Measurements from ENCODE around the gene HPCA.

The HPCA gene

GRCh38 chr1:32869923-32870614 lies 16.2 kb upstream of the HPCA start:
- DNase-seq (ENCODE audit: low read depth, low spot score): no peak
- H3K4me3 ChIP-seq (ENCODE audit: low read depth, low read length): peak overlapping the region; percentile 54
- TF ChIP-seq CTCF (IDR thresholded peaks at IDR 0.05; ENCODE audit: insufficient read depth, low read length, missing control alignments): no peak
- POLR2A ChIA-PET: no interaction called here
- CTCF ChIA-PET: interaction anchor here (1.1 to 7.8 kb wide), 6 partner anchors 10 to 470 kb away, joined by 3 to 179 read pairs (median 34); partner anchors contain the start of gene HPCA

- ChIA-PET CTCF (interaction anchor here (0.7 to 9.0 kb wide), 19 partner anchors 10 to 470 kb away, joined by 3 to 187 read pairs (median 13); partner anchors contain the start of genes AZIN2 and HPCA), POLR2A (no interaction called here)
- no peak for DNase-seq (ENCODE audit: low read depth, low spot score)
- H3K4me3 ChIP-seq (ENCODE audit: low read depth, low read length): peak within 1 kb of the TSS; percentile 54
- TF ChIP-seq CTCF (IDR thresholded peaks at IDR 0.05; ENCODE audit: insufficient read depth, low read length, missing control alignments): no peak
These were observed 15.5 kb upstream of the HPCA start, which contains the start of gene FNDC5 for GRCh38 chr1:32870615-32871363. Gene FNDC5 (minus strand): TSS chr1:32870912.

GRCh38 chr1:32871364-32872191 lies 14.7 kb upstream of the HPCA start:
- POLR2A ChIA-PET: interaction anchor here (0.6 kb wide), 1 partner anchor 721 kb away, joined by 3 read pairs; no protein-coding TSS in a partner anchor
- no peak for DNase-seq (ENCODE audit: low read depth, low spot score)
- TF ChIP-seq CTCF (IDR thresholded peaks at IDR 0.05; ENCODE audit: insufficient read depth, low read length, missing control alignments): no peak
- H3K4me3 ChIP-seq (ENCODE audit: low read depth, low read length): peak overlapping the region; percentile 54
- CTCF ChIA-PET: interaction anchor here (0.6 to 9.0 kb wide), 34 partner anchors 10 to 471 kb away, joined by 3 to 187 read pairs (median 4); partner anchors contain the start of genes AZIN2, HPCA, S100PBP and YARS1

GRCh38 chr1:32872192-32872460 lies 14.2 kb upstream of the HPCA start:
- no peak for DNase-seq (ENCODE audit: low read depth, low spot score)
- ChIA-PET CTCF (interaction anchor here (0.6 to 9.0 kb wide), 32 partner anchors 9 to 478 kb away, joined by 3 to 187 read pairs (median 4); partner anchors contain the start of genes AZIN2, BSDC1, HPCA and S100PBP), POLR2A (no interaction called here)
- no peak for TF ChIP-seq CTCF (IDR thresholded peaks at IDR 0.05; ENCODE audit: insufficient read depth, low read length, missing control alignments)
- H3K4me3 ChIP-seq (ENCODE audit: low read depth, low read length): no peak overlapping the region

- DNase-seq (ENCODE audit: low read depth, low spot score): no peak
- ChIA-PET CTCF (interaction anchor here (0.6 to 9.0 kb wide), 28 partner anchors 8 to 479 kb away, joined by 3 to 187 read pairs (median 4); partner anchors contain the start of genes AZIN2, BSDC1, HPCA and ZBTB8B), POLR2A (no interaction called here)
- H3K4me3 ChIP-seq (ENCODE audit: low read depth, low read length): no peak overlapping the region
- TF ChIP-seq CTCF (IDR thresholded peaks at IDR 0.05; ENCODE audit: insufficient read depth, low read length, missing control alignments): no peak
These were observed 12.8 kb upstream of the HPCA start for GRCh38 chr1:32873484-32873883.
